K562 (cell line): ENCODE results near the gene COL21A1. TPM values are rescaled to one million over a fixed set of nuclear protein-coding genes. Genes with fewer than 3 reads are reported as not detected.
A peak's percentile ranks its signal among the peaks of the same experiment; 100 is the strongest.

Experiments
- ATAC-seq: fragments of 200-7000 bp; cut with Tn5 transposase; 3 replicates; pipeline ENCODE4 v1.9.1; 2020; ENCODE audit warnings: moderate library complexity
- BruUV-seq: library from RNA; stranded (reverse); fragments of 400-500 nt; replicated peaks from 2 replicates; lab custom pipeline; 2021; lab: Mats Ljungman, UMichigan
- CTCF ChIA-PET: fragments of 300-600 bp; formaldehyde crosslinking; extraction: SDS; loops from one replicate; lab custom pipeline; 2021; ENCODE audit warnings: low intra/inter-chr PET ratio; lab: Yijun Ruan, JAX
- POLR2A ChIA-PET: fragments of 300-600, 350-650 bp; sonication (Branson Sonifier 250); formaldehyde crosslinking; extraction: SDS; loops from one replicate; lab custom pipeline; 2021; ENCODE audit warnings: antibody characterized with exemption, inconsistent platforms; lab: Yijun Ruan, JAX
- DNase-seq, 4 experiments: peaks; one replicate each; pipeline versions ENCODE4 v3.0.0 to v3.0.0-alpha.2; 2011 to 2018; ENCODE audit warnings: low spot score in 3 of 4, mixed read lengths in 3 of 4; ENCODE audit errors: extremely low read depth in 1 of 4
- FAIRE-seq: peaks from 2 replicates; lab custom pipeline; 2011; peaks lifted over from hg19 to GRCh38; lab: Jason Lieb, UNC
- H2AFZ ChIP-seq: 2 replicates; pipeline ENCODE4 v1.6.0; 2011; ENCODE audit warnings: low read depth, low read length, control low read depth, inconsistent platforms
- H3K27ac ChIP-seq: fragments of 200-600 bp; 3 replicates; pipeline ENCODE4 v1.8.0; 2011; ENCODE audit warnings: low read depth, mild to moderate bottlenecking, control low read depth, inconsistent platforms, low read length, moderate library complexity, mixed read lengths; ENCODE audit errors: extremely low read depth
- H3K27me3 ChIP-seq, 2 experiments: fragments of 300-600 bp in 1 of 2; 2 replicates in 1 of 2; 3 replicates in 1 of 2; pipeline versions ENCODE4 v1.6.0 to v1.8.0; 2011; ENCODE audit warnings: inconsistent platforms in 2 of 2, low read length in 2 of 2, mild to moderate bottlenecking in 1 of 2, mixed read lengths in 1 of 2, moderate library complexity in 1 of 2; ENCODE audit not compliant: control insufficient read depth in 2 of 2, insufficient read depth in 2 of 2
- H3K36me3 ChIP-seq: fragments of 300-600 bp; 3 replicates; pipeline ENCODE4 v1.8.0; 2011; ENCODE audit warnings: mild to moderate bottlenecking, low read length, inconsistent platforms; ENCODE audit not compliant: control insufficient read depth, insufficient read depth
- H3K4me1 ChIP-seq, 2 experiments: fragments of 200-600 bp in 1 of 2; replicated peaks in 1 of 2; 2 replicates in 1 of 2; 3 replicates in 1 of 2; pipeline versions ENCODE4 v1.5.1 to v1.8.0; 2011; ENCODE audit warnings: inconsistent platforms in 2 of 2, low read length in 2 of 2, mild to moderate bottlenecking in 1 of 2, mixed read lengths in 1 of 2, moderate library complexity in 1 of 2; ENCODE audit not compliant: control insufficient read depth in 2 of 2, insufficient read depth in 2 of 2
- H3K4me2 ChIP-seq: 2 replicates; pipeline ENCODE4 v1.6.1; 2011; ENCODE audit warnings: low read length, control low read depth, inconsistent platforms, mixed read lengths; ENCODE audit not compliant: insufficient read depth
- H3K4me3 ChIP-seq: fragments of 200-600 bp; sonication (generic), shearing (Covaris generic); 2 replicates; pipeline ENCODE4 v1.5.1; 2016; ENCODE audit warnings: control low read depth, inconsistent platforms
- H3K79me2 ChIP-seq: fragments of 200-600 bp; 3 replicates; pipeline ENCODE4 v1.8.0; 2011; ENCODE audit warnings: low read length, inconsistent platforms; ENCODE audit not compliant: control insufficient read depth, insufficient read depth
- H3K9ac ChIP-seq, 2 experiments: 2 replicates each; pipeline versions ENCODE4 v1.6.0 to v1.6.1; 2011; ENCODE audit warnings: low read depth in 2 of 2, low read length in 2 of 2, control low read depth in 1 of 2, inconsistent platforms in 1 of 2, mild to moderate bottlenecking in 1 of 2, mixed read lengths in 1 of 2; ENCODE audit not compliant: insufficient read depth in 1 of 2
- H3K9me1 ChIP-seq: one replicate; pipeline ENCODE4 v1.6.0; 2011; ENCODE audit warnings: inconsistent platforms, mild to moderate bottlenecking, low read length, moderate library complexity; ENCODE audit not compliant: control insufficient read depth, insufficient read depth
- H3K9me3 ChIP-seq: replicated peaks from 2 replicates; pipeline ENCODE4 v1.5.1; 2011; ENCODE audit warnings: low read depth, low read length, inconsistent platforms; ENCODE audit not compliant: control insufficient read depth, insufficient read depth
- H4K20me1 ChIP-seq: replicated peaks from 2 replicates; pipeline ENCODE4 v1.6.1; 2011; ENCODE audit warnings: low read length, inconsistent platforms, mixed read lengths; ENCODE audit not compliant: control insufficient read depth, insufficient read depth
- RAD21 ChIP-seq, 2 experiments: fragments of 250-450 bp in 1 of 2; fragments of 450-650 bp in 1 of 2; sonication (Bioruptor Pico) in 1 of 2; formaldehyde crosslinking in 1 of 2; IDR thresholded peaks in 1 of 2; conservative IDR thresholded peaks in 1 of 2; 2 replicates each; pipeline versions ENCODE4 v1.4.0 to v1.8.0; 2020 to 2022; ENCODE audit warnings: mild to moderate bottlenecking in 2 of 2, moderate library complexity in 1 of 2
- WGBS: fragments of 100-300 bp; shearing (Covaris generic); methylation state at CpG from one replicate; pipeline ENCODE4 v1.1.6; 2016; ENCODE audit warnings: low coverage, mixed read lengths; ENCODE audit not compliant: insufficient coverage; ENCODE audit errors: missing lambda C conversion rate; 5-methylcytosine and 5-hydroxymethylcytosine counted together
- in situ Hi-C: fragments of 300-500 bp; cut with MboI; formaldehyde crosslinking; loops from 4 replicates; pipeline ENCODE4 v1.15.0; 2018; ENCODE audit warnings: inconsistent platforms, mixed read lengths
- intact Hi-C: fragments of 100-400 bp; cut with micrococcal nuclease; formaldehyde crosslinking; loops from 2 replicates; pipeline ENCODE4 v1.14.2; 2022
- polyA plus RNA-seq, 8 experiments: library from polyadenylated mRNA; depleted of rRNA in 4 of 8; stranded (reverse) in 5 of 8; unstranded in 3 of 8; fragments of >200 nt; fragmentation: Nextera tagmentation in 2 of 8; fragmentation: Illumina TruSeq in 1 of 8; extraction: Ambion mirVana in 2 of 8; extraction: Trizol in 1 of 8; gene quantifications; 2 replicates each; pipeline versions ENCODE4 v1.2.1 to v1.2.3, GENCODE V29; 2011 to 2014; ENCODE audit warnings: inconsistent platforms in 1 of 8, missing spikeins in 1 of 8
- total RNA-seq, 7 experiments: library from RNA; depleted of rRNA in 6 of 7; stranded (reverse); fragments of >200 nt in 6 of 7; fragmentation: Illumina TruSeq in 2 of 7; extraction: Trizol in 2 of 7; gene quantifications; 2 replicates each; pipeline versions ENCODE4 v1.2.1 to v1.2.3, GENCODE V29; 2011 to 2021; ENCODE audit warnings: low replicate concordance in 1 of 7
- TF ChIP-seq, protein P1 (sequence below), 2 experiments: fragments of 450-650 bp in 1 of 2; IDR thresholded peaks; 2 replicates each; pipeline ENCODE4 v1.6.1; 2011 to 2017; ENCODE audit warnings: low read depth in 2 of 2, antibody characterized with exemption in 1 of 2, borderline replicate concordance in 1 of 2, low read length in 1 of 2, mild to moderate bottlenecking in 1 of 2, mixed read lengths in 1 of 2; ENCODE audit not compliant: control insufficient read depth in 1 of 2
- TF ChIP-seq, protein P2 (sequence below): fragments of 250-450 bp; sonication (Bioruptor Pico); IDR thresholded peaks from 2 replicates; pipeline ENCODE4 v1.8.0; 2022; ENCODE audit warnings: inconsistent platforms, mild to moderate bottlenecking, moderate library complexity, borderline replicate concordance

The COL21A1 gene
- total and polyA plus RNA-seq, 9 of the 15 experiments (the other 6 are each of a cell fraction or from before 2014, with no cell fraction given) = 0.03 to 0.76 (median 0.25) TPM

DNA sequence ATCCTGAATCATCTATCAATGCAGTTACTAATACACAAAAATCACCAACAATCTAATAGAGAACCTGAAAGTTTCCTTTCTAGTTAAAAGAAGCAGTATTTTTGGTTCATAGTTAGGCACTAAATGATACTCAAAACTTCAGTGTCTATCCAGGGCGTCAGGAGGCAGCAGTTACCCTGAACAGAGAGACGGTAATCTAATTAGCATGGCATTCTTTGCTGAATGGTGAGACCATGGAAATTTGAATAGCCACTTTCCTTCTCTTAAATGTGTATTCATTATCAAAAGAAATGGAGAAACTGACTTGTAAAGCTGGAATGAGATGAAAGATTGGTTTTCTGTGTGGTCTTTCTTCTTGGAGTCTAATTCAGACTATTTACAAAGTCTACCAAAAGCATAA lies 225.4 kb downstream of the COL21A1 start:
- WGBS = 0% methylated on average over 2 of the region's 2 CpGs
- H3K4me2 ChIP-seq = no peak overlapping the region
- no peak overlapping the region for H2AFZ ChIP-seq
- no peaks in the 10 kb centered on the region for H4K20me1 ChIP-seq
- BruUV-seq = no TSS peak
- no peaks in the 10 kb centered on the region for H3K9me1 ChIP-seq
- no peak overlapping the region for H3K9ac ChIP-seq
- H3K4me1 ChIP-seq = no peaks in the 10 kb centered on the region
- ATAC-seq = no peak
- DNase-seq = no peak
- in situ Hi-C loops (no loop called here), intact Hi-C loops (no loop called here)
- H3K4me3 ChIP-seq = no peak overlapping the region
- ChIA-PET POLR2A (no interaction called here), CTCF (no interaction called here)
- no peak overlapping the region for H3K27ac ChIP-seq
- no peaks in the 10 kb centered on the region for H3K27me3 ChIP-seq
- no peaks in the 10 kb centered on the region for H3K36me3 ChIP-seq
- H3K9me3 ChIP-seq = no peaks in the 10 kb centered on the region
- H3K79me2 ChIP-seq = no peaks in the 10 kb centered on the region
- TF ChIP-seq, protein P1, sequence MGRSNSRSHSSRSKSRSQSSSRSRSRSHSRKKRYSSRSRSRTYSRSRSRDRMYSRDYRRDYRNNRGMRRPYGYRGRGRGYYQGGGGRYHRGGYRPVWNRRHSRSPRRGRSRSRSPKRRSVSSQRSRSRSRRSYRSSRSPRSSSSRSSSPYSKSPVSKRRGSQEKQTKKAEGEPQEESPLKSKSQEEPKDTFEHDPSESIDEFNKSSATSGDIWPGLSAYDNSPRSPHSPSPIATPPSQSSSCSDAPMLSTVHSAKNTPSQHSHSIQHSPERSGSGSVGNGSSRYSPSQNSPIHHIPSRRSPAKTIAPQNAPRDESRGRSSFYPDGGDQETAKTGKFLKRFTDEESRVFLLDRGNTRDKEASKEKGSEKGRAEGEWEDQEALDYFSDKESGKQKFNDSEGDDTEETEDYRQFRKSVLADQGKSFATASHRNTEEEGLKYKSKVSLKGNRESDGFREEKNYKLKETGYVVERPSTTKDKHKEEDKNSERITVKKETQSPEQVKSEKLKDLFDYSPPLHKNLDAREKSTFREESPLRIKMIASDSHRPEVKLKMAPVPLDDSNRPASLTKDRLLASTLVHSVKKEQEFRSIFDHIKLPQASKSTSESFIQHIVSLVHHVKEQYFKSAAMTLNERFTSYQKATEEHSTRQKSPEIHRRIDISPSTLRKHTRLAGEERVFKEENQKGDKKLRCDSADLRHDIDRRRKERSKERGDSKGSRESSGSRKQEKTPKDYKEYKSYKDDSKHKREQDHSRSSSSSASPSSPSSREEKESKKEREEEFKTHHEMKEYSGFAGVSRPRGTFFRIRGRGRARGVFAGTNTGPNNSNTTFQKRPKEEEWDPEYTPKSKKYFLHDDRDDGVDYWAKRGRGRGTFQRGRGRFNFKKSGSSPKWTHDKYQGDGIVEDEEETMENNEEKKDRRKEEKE (IDR thresholded peaks at IDR 0.05; ENCODE audit: borderline replicate concordance in 1 of 2, control insufficient read depth in 1 of 2, low read depth in 2 of 2, low read length in 1 of 2) = no peak
- TF ChIP-seq, protein P2, sequence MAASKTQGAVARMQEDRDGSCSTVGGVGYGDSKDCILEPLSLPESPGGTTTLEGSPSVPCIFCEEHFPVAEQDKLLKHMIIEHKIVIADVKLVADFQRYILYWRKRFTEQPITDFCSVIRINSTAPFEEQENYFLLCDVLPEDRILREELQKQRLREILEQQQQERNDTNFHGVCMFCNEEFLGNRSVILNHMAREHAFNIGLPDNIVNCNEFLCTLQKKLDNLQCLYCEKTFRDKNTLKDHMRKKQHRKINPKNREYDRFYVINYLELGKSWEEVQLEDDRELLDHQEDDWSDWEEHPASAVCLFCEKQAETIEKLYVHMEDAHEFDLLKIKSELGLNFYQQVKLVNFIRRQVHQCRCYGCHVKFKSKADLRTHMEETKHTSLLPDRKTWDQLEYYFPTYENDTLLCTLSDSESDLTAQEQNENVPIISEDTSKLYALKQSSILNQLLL (CRISPR knock-in tag) = no peak
- TF ChIP-seq RAD21 (CRISPR knock-in tag; conservative IDR thresholded peaks at IDR 0.05 in 1 of 2, IDR thresholded peaks at IDR 0.05 in 1 of 2) = peak in 1 of 2 experiments; percentile 46; a peak in 3 of 4 replicates
- FAIRE-seq = no peak
